IMR-90 (cell line): ENCODE results near the gene TRAF1.

Source experiments
- CEBPB ChIP-seq: IDR thresholded peaks from 2 replicates; pipeline ENCODE4 v1.6.1; 2012; ENCODE audit warnings: low read depth, low read length, improper control_type of control experiment
- CTCF ChIP-seq: conservative IDR thresholded peaks from 2 replicates; pipeline ENCODE4 v1.5.1; 2012; ENCODE audit warnings: mild to moderate bottlenecking, low read depth, low read length, improper control_type of control experiment
- MAZ ChIP-seq: IDR thresholded peaks from 2 replicates; pipeline ENCODE4 v1.6.1; 2012; ENCODE audit warnings: low read depth, mild to moderate bottlenecking, low read length, improper control_type of control experiment, moderate library complexity, borderline replicate concordance
- POLR2A ChIP-seq: IDR thresholded peaks from 2 replicates; pipeline ENCODE4 v1.6.1; 2012; ENCODE audit warnings: mild to moderate bottlenecking, low read depth, low read length
- RAD21 ChIP-seq: IDR thresholded peaks from 2 replicates; pipeline ENCODE4 v1.6.1; 2012; ENCODE audit warnings: low read length, improper control_type of control experiment
- RFX5 ChIP-seq: IDR thresholded peaks from 2 replicates; pipeline ENCODE4 v1.8.0; 2012; ENCODE audit warnings: low read depth, mild to moderate bottlenecking, low read length, moderate library complexity
- SMC3 ChIP-seq: fragments of 150-350 bp; IDR thresholded peaks from 2 replicates; pipeline ENCODE4 v1.6.1; 2016; ENCODE audit warnings: low read depth, mild to moderate bottlenecking, antibody characterized with exemption, low read length, moderate library complexity

GRCh38 chr9:120892748-120893610, 33.6 kb downstream of the TRAF1 start:
- TF ChIP-seq CTCF: no peak
- TF ChIP-seq RFX5: no peak
- no peak; the same call in 1 of the 2 replicates for TF ChIP-seq CEBPB
- TF ChIP-seq POLR2A: no peak
- TF ChIP-seq RAD21: no peak
- TF ChIP-seq SMC3: no peak
- TF ChIP-seq MAZ: no peak
